ENCODE data around the gene ZBTB42.

The ZBTB42 gene

DNA sequence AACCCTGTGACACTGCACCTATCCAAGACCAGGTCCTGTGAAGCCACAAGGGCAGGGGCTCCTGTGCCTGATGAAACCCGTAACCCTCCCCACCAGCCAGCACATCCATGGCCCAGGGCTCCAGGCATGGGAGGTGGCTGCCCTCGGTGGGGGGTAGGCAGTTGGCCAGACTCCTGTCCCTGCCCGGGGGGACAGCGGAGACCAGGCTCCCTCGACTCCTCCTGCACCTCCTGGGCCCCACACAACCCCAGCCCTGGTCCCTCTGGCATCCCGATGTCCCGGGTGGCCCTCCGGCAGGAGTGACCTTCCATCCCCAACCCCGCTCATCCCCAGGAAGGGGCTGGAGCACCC is 16.7 kb upstream of the ZBTB42 start:
- no peak for FAIRE-seq

DNA sequence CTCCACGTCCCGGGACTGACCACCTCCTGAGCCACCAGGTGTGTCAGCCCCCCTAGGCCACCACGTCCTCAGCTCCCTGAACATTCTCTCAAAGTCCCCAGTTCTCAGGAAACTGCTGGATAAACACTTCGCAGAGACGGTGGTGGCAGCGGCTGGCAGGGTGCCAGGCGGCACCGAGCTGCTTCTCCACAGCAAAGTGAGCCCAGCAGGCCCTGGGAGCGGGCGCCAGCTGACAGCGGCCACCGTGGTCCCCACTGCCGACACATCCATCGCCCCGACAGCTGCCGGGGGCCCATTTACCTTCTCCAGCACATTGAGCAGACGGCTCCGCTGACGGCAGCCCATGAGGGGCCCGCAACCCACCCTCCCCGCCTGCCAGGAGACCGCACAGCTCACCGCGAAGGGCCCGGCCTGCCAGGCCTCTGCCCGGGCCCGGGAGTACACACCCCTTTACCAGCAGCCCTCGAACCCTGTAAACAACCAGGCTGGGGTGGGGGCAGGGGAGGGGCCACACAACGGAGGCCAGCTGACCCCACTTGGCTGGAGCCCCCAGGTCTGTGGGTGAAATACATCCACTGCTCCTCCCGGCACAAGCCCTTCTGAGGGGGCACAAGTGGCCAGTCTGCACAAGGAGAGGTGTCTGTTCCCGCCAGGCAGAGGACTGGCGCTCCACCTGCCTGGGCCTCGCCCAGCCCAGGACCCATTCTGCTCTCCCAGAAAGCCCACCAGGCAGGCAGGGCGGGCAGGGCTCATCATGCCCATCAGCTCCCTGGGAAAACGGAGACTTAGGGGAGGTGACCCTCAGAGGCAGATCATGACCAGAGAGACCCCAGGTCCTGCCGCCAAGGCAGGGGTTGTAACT is 15.8 kb upstream of the ZBTB42 start:
- FAIRE-seq, result no peak

DNA sequence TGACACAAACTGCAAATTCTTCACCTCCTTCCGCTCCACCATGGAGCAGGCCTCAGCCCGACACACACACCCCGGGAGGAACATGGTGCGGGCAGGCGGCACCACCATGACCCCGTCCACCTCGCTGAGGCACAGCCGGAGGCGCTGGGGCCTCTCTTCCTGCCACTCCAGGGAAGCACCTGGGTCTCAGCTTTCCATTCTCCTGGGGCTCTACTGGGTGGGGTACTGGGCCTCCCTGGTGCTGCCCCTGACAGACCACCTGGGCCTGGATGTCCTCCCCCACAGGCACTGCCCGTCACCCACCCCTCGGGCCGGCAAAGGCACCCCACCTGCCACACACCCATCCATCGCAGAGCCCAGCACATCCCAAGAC is 15.2 kb upstream of the ZBTB42 start:
- no peak for FAIRE-seq

DNA sequence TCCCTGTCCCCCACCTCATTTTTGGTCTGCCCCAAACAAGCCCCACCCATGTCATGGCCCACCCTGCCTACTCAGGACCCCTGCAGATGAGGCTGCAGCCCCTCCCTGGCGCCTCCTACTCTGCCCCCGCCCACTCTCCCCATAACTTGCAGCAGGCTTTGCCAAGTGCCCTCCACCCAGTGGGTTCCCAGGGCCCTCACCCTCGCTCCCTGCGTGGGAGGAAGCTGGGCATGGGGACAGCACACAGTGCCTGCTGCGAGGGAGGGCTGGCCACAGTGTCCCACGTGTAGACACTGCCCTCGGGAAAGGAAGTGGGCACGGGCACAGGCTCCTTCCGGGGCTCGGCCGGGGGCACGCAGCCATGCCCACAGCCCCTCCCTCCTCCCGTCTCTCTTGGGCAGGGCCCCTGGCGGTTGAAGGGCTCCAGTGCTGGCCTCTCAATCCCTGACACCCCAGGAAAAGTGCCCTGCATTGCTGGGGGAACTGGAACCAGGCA is 14.8 kb upstream of the ZBTB42 start:
- no peak for FAIRE-seq

DNA sequence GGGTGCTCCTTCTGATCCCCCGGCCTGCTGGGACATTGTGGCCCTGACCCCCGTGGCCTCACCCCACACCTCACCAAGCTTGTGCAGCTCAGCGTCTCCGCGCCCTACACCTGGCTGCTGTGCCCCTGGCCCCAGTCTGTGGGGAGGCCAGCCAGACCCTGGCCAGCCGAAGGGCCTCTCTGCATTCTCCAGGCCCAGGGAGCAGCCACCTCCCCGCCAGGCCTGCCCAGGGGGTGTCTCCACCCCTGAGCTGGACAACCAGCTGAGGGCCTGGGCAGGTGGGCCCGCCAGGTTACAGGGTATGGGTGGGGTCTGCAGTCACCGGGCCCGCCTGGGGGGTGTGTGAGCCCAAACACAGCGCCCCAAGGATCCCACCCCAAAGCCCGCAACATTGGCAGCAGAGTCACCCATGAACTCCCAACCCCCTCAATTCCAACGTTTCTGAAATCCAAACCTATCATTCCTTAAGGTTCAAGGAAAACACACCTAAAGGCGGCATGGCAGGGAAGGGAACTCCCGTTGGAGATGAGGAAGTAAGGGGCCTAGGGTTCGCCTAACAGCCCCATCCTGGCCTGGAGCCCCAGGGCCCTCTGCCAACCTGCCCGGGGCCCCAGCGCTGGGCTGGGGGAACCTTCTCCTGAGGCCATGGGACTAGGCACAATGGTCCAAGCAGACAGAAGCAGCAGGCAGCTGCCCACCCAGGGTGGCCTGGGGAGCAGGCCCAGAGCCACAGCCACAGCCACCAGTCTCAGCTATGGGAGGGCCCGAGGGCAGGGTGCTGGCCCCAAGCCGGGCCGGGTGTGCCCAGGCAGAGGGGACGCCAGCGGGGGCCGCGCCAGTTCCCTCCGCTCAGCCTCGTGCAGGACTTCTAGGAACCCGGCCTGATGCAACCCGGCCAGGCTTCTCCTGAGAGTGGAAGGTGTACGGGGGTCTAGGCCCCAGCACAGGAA is 13.9 kb upstream of the ZBTB42 start:
- no peak for FAIRE-seq

DNA sequence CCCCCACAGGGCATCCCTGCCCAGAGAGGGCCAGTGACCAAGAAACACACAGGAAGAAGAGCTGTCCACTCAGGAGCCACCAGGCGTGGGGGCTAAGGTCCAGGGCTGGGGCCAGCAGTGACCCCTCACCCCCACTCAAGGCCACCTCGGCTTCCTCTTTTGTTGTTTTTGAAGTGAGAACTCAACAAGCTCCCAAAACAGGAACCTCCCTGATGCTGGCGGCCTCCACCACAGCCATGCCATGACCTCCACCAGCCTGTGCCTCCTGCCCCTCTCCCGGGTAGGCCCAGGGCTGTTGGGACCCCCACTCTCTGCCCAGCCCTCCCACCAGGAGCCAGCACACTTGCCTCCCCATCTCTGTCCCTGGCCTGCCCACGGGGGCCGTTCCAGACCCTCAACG is 13.2 kb upstream of the ZBTB42 start:
- FAIRE-seq, result no peak

DNA sequence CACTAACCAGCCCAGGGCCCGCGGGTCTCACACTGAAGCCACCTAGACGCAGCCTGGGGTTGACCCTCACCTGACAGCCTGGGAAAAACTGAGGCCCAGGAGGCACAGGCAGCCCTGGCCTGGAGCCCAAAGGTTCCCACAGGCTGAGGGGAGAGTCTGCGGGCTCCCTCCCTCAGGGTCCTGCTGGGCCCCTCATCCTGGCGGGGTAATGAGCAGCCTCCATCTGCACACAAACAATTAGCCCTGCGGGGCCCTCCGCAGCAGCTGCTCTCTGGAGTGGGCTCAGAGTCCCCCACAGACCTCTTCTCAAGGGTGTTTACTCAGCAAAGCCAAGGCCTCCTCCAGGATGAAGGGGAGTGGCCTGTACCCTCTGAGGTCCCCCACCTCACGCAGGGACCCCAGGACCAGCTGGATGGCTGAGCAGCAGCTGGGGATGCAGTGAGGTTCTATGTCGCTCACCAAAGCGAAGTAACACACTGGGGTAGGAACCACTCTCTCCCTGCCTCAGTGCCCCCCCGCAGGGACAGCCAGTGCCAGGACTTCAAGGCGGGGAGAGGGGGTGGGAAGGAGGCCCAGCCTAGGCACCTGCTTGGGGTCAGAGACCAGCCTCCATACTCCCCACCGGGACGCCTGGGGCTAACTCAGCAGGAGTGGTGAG is 12.6 kb upstream of the ZBTB42 start:
- FAIRE-seq, result no peak

DNA sequence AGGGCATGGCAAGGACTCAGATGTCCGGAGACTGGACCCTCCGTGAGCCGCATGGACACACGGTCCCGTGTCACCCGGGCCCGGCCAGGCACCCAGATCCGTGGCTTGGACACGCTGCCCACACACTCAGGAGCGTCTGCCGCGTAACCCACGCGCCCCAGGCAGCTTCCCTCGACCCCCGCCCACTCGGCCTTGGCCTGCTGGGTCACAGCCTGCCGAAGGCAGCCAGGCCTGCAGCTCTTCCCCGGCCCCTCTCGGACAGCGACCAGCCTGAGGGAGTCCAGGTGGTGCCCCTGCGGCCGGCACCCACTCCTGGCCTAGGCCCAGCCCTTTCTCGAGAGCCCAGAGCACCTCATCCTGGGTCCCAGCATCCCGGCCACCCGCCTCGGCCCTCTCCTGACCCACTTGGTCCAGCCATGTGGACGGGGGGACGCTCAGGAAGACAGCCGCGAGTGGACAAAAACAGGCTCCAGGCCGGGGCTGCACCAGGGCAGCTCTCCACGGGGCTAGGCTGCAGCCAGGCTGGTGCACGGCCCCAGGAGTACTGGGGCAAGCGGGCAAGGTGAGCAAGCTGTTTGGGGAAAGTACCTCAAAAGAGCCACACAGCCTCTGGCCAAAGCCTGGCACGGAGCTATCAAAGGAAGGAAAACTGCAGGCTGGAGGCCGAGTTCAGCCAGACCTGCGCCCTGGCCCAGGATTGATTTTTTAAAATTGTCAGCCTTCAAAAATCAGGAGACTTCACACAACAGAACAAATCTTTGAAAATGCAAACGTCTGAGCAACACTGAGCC is 11.8 kb upstream of the ZBTB42 start:
- FAIRE-seq, result no peak

DNA sequence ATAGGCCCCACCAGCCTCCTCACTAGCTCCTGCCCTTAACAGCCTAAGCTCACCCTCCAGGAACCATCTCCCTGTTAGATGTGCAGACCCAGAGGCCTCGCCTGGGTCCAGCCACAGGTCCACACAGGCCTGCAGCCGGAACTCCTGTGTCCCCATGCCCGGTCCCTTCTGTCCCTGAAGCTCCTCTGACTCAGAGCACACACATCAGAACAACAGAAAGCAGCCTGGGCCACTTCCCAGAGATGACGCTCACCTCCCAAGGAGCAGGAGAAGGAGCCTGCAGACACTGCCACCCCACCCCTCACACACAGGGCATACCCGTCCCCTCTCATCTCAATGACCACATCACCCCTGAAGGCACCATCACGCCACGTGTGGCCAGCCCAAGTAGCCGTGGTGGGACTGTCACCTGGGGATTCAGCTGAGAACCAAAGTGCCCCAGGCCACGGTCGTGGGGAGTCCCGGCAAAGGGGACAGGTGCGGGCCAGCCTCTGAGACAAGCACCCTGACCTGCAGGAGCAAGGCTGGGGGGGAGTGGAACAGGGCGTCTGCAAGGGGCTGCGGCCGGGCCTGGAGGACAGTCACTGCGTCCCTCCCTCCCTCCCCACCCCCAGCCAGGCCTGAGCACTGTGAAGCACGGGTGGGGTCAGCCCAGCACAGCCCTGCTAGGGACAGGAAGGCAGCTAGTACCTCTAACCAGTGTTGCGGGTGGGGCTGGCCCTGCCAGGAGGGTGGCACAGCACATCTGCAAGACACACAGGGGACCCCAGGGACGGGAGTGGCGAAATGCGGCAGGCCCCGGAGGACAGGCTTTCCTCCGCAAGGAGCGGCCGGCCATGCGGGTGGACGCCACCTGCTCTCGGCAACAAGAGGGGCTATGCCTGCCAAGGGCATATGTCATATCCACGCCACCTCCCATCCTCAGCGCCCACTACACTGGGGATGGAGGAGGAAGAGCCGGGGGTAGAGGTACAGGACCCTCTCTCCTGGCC is 10.9 kb upstream of the ZBTB42 start:
- no peak for FAIRE-seq

DNA sequence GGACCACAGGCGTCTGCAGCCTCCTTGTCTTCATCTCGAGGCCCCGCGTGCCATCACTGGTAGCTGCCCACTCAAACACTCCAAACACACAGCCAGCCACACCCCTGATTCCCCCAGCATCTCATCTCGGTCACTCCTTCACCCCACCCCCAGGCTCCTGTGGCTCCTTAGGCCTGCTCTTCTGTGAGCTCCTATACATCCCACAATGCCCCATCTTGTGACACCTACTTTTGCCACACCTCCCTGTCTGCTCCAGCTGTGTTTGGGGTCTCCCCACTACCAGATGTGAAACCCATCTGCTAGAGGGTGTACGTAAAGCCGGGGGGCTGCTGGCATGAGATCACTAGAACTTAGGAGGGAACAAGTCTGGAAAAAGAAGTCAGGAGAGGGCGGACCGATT is 9.5 kb upstream of the ZBTB42 start:
- no peak for FAIRE-seq

DNA sequence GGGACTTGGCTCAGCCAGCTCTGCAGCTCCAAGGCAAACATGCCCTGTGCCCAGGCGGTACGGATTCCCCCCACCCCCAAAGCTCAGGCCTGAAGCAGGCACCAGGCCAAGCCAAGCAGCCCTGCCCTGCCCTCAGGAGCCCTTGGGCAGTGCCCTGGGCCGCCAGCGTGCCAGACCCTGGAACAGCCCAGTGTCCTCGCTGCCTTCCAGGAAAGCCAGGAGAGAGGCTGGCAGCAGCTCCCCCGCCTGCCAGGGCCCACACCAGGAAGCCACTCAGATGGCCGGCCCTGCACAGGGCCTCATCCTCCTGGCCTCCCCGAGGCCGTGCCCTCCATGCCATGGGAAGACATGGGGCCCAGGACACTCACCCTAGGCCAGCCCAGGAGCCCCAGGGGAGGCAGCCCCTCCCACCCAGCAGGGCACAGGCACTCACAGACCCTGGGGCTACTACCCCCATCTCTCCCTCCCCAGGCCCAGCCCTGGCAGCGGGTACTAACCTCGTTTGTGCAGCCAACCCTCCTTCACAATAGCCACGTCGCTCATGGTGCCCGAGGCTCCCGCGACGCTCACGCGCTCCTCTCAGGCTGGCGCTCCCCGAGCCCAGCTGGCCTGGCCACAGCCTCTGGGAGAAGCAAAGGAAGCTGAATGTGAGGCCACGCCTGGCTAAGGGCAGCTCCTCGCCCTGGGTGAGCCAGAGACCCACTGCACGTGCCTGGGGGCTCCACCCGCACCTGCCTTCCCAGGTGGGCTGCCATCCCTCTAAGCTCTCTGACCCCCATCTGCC is 8.6 kb upstream of the ZBTB42 start:
- no peak for FAIRE-seq

DNA sequence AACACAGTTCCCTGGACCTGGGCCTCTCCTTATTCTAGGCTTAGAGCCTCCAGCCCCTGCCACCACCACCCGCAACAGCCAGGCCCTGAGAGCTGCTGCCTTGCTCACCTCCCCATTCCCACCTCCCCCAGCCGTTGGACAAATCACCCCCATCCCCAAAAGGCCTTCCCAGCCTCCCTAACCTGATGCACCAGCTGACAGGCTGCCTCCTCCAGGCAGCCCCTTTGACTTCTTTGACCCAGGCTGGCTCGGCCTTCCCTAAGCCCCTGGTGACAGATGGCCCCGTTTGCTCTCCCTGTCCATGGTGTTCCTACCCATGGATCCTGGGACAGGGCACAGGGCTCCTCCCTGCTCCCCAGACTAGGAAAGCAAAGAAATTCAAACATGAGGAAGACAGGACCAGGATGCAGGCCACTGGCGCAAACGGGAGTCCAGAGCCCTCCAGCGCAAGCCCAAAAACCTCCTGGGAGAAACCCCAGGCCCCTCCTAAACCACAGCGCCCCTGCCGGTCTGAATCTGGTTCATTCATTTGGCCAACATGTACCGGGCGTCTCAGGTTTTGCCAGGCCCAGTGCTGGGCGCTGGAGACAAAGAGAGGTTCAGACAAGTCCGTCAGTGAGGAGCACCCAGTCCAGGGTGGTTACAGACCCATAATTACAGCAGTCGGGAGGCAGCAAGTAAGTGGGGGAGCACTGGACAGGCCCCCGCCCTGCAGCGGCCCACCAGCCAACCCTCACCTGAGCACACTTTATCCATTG is 7.8 kb upstream of the ZBTB42 start:
- FAIRE-seq, result no peak

DNA sequence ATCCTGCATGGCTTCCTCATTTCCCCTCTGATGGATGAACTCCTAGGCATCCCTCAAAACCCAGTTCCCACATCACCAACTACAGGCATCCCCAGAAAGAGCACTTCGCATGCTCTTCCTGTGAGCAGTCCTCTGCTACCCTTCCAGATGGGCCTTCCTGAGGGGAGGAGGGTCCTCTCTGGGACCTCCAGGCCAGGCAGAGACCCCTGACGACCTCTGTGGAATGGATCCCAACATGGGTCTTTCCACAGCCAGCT is 7.3 kb upstream of the ZBTB42 start:
- FAIRE-seq, result no peak

DNA sequence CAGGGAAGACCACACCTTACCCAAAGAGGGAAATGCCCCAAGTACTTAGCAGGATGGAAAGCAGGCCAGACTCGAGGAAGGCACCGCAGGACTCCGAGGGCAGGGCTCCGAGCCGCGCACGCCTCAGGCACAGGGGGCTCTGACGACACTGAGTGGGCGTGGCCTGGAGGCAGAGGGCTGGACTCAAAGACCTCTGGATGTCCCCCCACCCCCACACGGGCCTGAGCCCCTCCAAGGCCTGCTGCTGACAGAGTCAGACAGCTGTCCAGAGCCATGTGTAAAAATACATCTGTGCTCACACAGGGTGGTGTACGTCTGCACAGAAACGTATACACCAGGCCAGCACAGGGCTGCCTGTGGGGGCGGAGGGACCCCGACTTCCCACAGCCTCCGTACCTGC is 6.8 kb upstream of the ZBTB42 start:
- FAIRE-seq, result peak; percentile 89

DNA sequence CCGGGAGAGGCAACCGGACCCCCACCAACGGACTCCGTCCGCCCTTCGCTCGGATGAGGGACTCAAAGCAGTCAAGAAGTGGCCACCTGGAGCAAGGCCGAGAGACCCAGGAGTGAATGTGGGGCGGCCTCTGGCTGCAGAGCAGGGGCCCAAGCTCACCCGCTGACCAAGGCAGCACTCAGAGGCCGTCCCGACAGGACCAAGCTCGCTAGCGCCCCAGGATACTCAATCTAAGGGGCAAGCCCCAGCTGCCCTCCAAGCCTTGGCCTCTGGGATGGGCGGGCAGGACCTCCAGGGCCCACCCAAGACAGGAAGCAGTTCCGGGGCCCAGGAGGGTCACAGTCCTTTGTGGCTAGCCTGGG is 6.3 kb upstream of the ZBTB42 start:
- no peak for FAIRE-seq

DNA sequence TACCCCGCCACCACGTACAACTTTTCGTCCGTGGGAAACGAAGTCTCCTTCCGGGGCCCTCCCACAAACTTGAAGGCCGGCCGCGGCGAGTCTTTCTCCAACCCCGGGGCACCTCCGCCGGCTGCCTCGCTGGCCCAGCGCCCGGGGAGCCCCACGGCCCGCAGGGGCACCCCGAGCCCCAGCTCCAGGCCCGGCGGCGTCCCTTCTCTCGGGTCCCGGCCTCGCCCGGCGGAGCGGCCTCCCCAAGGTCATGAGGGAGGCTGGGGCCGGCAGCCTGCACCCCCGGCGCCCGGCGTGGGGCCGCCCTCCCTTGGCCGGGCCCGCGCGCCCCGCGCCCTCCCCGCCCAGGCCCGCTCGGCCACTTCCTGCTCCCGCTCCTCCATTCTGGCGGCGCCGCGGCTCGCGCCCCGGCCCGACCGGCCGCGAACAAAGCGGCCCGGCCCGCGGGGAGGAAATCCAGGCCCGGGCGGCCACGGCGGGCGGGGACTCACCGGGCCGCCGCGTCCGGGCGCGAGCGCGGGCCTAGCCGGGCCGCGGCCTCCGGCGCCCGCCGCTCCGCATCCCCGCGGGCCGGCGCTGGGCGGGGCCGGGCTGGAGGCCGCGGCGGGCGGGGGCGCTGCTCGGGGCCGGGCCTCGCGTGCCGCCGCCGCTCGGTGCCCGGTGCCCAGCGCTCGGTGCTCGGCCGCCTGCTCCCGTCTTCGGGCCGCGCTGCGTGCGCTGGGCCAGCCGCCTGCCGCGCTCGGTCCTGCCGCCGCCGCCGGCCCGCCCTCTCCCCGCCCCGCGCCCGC is 5.7 kb upstream of the ZBTB42 start, which contains the start of gene AKT1:
Gene AKT1 (minus strand): TSS at position 756 of the 788 bp plus-strand sequence. CDS start 3,105 bp downstream, outside the sequence.
- no peak for FAIRE-seq

DNA sequence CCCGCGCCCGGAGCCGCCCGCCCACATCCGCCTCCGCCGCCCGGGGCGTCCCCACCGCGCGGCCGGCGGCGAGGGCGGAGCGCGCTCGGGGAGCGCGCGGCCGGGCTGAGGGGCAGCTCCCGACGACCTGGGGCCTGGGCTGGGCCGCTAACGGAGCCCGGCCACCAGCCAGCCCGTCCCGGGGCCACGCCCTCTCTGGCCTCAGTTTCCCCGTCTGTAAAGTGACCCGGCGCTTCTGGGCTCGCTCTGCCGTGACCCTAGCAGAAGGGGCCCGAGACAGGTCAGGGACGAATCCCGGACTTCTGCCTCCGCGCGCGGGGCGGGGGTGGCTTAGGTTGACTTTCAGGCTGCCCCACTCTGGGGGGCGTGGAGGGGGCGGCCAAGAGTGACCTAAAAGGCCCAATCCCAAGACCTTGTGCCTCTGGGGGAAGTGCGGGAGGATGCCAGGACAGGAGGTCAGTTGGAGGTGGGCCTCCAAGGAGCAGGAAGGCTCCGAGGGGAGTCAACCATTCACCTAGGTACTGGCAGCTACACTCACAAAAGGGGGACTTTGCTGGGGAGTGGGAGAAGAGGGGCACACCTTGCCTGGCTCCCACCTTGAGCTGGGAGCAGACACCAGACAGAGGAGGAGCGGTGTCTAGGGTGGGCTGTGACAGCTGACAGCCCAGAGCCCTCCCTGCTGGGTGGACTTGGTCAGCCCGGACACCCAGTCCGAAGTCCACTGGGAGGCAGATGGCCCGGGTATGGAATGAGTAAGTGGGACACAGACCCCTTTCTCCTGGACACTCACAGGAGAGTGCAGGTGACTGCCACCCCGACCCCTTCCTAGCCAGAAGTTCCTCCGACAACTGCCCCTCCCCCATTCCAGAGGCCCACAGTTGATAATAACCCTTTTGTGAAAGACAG is 4.9 kb upstream of the ZBTB42 start:
- FAIRE-seq, result no peak

DNA sequence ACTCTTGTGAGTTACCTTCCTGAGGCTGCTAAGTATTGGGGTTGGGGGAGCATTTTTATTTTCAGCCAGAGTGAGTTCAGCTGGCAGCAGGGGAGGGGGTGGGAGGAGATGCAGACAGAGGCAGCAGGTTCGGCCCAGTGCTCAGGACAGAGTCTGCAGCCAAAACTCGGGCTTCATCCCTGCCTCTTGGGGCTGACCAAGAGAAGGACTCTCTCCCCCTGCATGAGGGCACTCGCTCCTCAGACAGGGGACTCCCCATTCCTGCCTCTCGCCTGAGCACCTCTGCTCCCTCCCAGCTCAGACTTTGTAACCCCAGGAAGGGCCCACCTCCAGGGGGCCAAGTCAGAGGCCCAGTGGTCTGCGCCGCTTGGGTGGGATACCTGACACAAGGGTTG is 4.2 kb upstream of the ZBTB42 start:
- FAIRE-seq, result no peak
